ENCODE results near the gene NPDC1.

- TF ChIP-seq CTCF (IDR thresholded peaks at IDR 0.05) = no peak
- no peak for TF ChIP-seq EP300 (IDR thresholded peaks at IDR 0.05; ENCODE audit: low read depth)
- no peak for TF ChIP-seq POLR2A (IDR thresholded peaks at IDR 0.05)
These were observed 19.6 kb downstream of the NPDC1 start for GRCh38 chr9:137026384-137026783.
